GM19328 (cell line): Measurements from ENCODE around the gene ABHD1.
"Not testable (repeated sequence)": the region's sequence is repeated elsewhere in the genome, so short reads cannot be mapped to it uniquely, and the experiment has no call there.

Source experiments
- ATAC-seq: cut with Tn5 transposase; IDR thresholded peaks from one replicate; pipeline ENCODE4 v1.9.1; 2021; ENCODE audit warnings: mild to moderate bottlenecking, moderate library complexity; ENCODE audit not compliant: unreplicated experiment

Gene ABHD1

GRCh38 chr2:27162151-27163121 is 38.8 kb downstream of the ABHD1 start:
- no peak for ATAC-seq

GRCh38 chr2:27164960-27165763 is 41.5 kb downstream of the ABHD1 start:
- ATAC-seq: no peak

- ATAC-seq: no peak
Measured at GRCh38 chr2:27170581-27171337, 47.1 kb downstream of the ABHD1 start.

- ATAC-seq: no peak
Measured at GRCh38 chr2:27171351-27171848, 47.8 kb downstream of the ABHD1 start.

- ATAC-seq: no peak
Measured at GRCh38 chr2:27174638-27175037, 51.0 kb downstream of the ABHD1 start.

GRCh38 chr2:27175330-27175729 is 51.7 kb downstream of the ABHD1 start:
- ATAC-seq: no peak

- not testable (repeated sequence) for ATAC-seq
Measured at GRCh38 chr2:27175781-27176180, 52.2 kb downstream of the ABHD1 start.

GRCh38 chr2:27177441-27178351 is 54.1 kb downstream of the ABHD1 start:
- no peak for ATAC-seq

- no peak for ATAC-seq
Measured at GRCh38 chr2:27178469-27178868, 54.9 kb downstream of the ABHD1 start.

- no peak for ATAC-seq
Measured at GRCh38 chr2:27179344-27180000, 55.9 kb downstream of the ABHD1 start.
